RWPE2 (cell line): ENCODE measurements around the gene GRAMD1B.

Experiments
- ATAC-seq: fragments of 200-7000 bp; cut with Tn5 transposase; 3 replicates; pipeline ENCODE4 v1.9.1; 2021; ENCODE audit warnings: low read depth
- DNase-seq: peaks from one replicate; pipeline ENCODE4 v3.0.0-alpha.2; 2020; ENCODE audit warnings: low spot score
- H3K27ac ChIP-seq: fragments of 450-650 bp; 2 replicates; pipeline ENCODE4 v1.5.1; 2017; ENCODE audit warnings: mild to moderate bottlenecking; ENCODE audit not compliant: poor library complexity, severe bottlenecking
- H3K27me3 ChIP-seq: fragments of 250-450 bp; sonication (Bioruptor Pico); 2 replicates; pipeline ENCODE4 v1.5.1; 2021; ENCODE audit warnings: mild to moderate bottlenecking, moderate library complexity; ENCODE audit not compliant: insufficient read depth, poor library complexity, severe bottlenecking
- H3K36me3 ChIP-seq: fragments of 250-450 bp; sonication (Bioruptor Pico); 2 replicates; pipeline ENCODE4 v1.5.1; 2020; ENCODE audit warnings: low read depth, mild to moderate bottlenecking, moderate library complexity
- H3K4me1 ChIP-seq: fragments of 250-450 bp; sonication (Bioruptor Pico); 2 replicates; pipeline ENCODE4 v1.5.1; 2021; ENCODE audit warnings: mild to moderate bottlenecking, moderate library complexity; ENCODE audit not compliant: insufficient read depth, poor library complexity, severe bottlenecking
- H3K4me3 ChIP-seq: fragments of 250-450 bp; sonication (Bioruptor Pico); 2 replicates; pipeline ENCODE4 v1.5.1; 2021; ENCODE audit warnings: mild to moderate bottlenecking, moderate library complexity; ENCODE audit not compliant: severe bottlenecking
- H3K9me3 ChIP-seq: fragments of 250-450 bp; sonication (Bioruptor Pico); 2 replicates; pipeline ENCODE4 v1.5.1; 2021; ENCODE audit warnings: mild to moderate bottlenecking, moderate library complexity; ENCODE audit not compliant: severe bottlenecking
- TF ChIP-seq, protein P1 (sequence below): fragments of 450-650 bp; IDR thresholded peaks from one replicate; pipeline ENCODE4 v1.5.1; 2017; ENCODE audit warnings: mild to moderate bottlenecking, moderate library complexity; ENCODE audit not compliant: poor library complexity, severe bottlenecking

Gene GRAMD1B

GRCh38 chr11:123443851-123444623 is 14.0 kb downstream of the GRAMD1B start:
- no peak overlapping the region for H3K27ac ChIP-seq
- TF ChIP-seq, protein P1, sequence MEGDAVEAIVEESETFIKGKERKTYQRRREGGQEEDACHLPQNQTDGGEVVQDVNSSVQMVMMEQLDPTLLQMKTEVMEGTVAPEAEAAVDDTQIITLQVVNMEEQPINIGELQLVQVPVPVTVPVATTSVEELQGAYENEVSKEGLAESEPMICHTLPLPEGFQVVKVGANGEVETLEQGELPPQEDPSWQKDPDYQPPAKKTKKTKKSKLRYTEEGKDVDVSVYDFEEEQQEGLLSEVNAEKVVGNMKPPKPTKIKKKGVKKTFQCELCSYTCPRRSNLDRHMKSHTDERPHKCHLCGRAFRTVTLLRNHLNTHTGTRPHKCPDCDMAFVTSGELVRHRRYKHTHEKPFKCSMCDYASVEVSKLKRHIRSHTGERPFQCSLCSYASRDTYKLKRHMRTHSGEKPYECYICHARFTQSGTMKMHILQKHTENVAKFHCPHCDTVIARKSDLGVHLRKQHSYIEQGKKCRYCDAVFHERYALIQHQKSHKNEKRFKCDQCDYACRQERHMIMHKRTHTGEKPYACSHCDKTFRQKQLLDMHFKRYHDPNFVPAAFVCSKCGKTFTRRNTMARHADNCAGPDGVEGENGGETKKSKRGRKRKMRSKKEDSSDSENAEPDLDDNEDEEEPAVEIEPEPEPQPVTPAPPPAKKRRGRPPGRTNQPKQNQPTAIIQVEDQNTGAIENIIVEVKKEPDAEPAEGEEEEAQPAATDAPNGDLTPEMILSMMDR: no peak
- no peak overlapping the region for H3K4me3 ChIP-seq
- no peaks in the 10 kb centered on the region for H3K27me3 ChIP-seq
- H3K4me1 ChIP-seq: no peaks in the 10 kb centered on the region
- DNase-seq: no peak
- H3K36me3 ChIP-seq: no peaks in the 10 kb centered on the region
- ATAC-seq: no peak
- no peaks in the 10 kb centered on the region for H3K9me3 ChIP-seq

- no peak overlapping the region for H3K27ac ChIP-seq
- no peaks in the 10 kb centered on the region for H3K27me3 ChIP-seq
- peaks cover 11% of the 10 kb centered on the region for H3K4me1 ChIP-seq
- no peak overlapping the region for H3K4me3 ChIP-seq
- ATAC-seq: no peak
- TF ChIP-seq, protein P1: no peak
- H3K9me3 ChIP-seq: no peaks in the 10 kb centered on the region
- no peak for DNase-seq
- no peaks in the 10 kb centered on the region for H3K36me3 ChIP-seq
Measured at GRCh38 chr11:123448823-123449222, 18.8 kb downstream of the GRAMD1B start.

- no peaks in the 10 kb centered on the region for H3K9me3 ChIP-seq
- no peak overlapping the region for H3K27ac ChIP-seq
- H3K27me3 ChIP-seq: no peaks in the 10 kb centered on the region
- DNase-seq (no peak), ATAC-seq (no peak)
- H3K4me1 ChIP-seq: peaks cover 17% of the 10 kb centered on the region
- no peaks in the 10 kb centered on the region for H3K36me3 ChIP-seq
- H3K4me3 ChIP-seq: no peak overlapping the region
- TF ChIP-seq, protein P1: no peak
Measured at GRCh38 chr11:123449436-123449835, 19.4 kb downstream of the GRAMD1B start.

DNA sequence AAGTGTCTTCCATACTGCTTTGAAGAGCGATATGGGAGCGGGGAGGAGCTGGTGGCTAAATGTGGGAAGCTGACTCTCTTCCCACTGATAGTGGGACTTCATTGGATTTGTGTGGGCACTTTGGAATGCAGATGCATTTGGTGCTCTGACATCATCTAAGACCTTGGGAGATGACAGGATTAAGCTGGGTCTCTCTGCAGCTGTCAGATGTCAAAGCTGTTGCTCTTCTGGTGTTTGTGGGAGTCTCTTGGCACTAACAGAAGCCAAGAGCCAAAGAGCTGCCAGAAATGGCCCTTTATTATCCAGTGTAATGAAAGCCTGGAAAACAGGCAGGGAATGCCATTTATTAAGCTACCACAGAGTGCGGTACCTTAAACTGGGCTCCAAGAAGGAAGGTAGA is 20.6 kb downstream of the GRAMD1B start:
- no peaks in the 10 kb centered on the region for H3K9me3 ChIP-seq
- no peak for DNase-seq

More for the DNA sequence above, 20.6 kb downstream of the GRAMD1B start:
- Histone ChIP-seq H3K27ac (no peak overlapping the region), H3K4me1 (peaks cover 24% of the 10 kb centered on the region), H3K36me3 (no peaks in the 10 kb centered on the region), H3K27me3 (peaks cover 4% of the 10 kb centered on the region), H3K4me3 (no peak overlapping the region)
- no peak for ATAC-seq
- TF ChIP-seq, protein P1: no peak
